Stimulated activated CD4-positive, alpha-beta T cell treated with anti-CD3 and anti-CD28 coated beads, Interleukin-2, amount 100 ng/mL, for 4 hours (primary cell): ENCODE data around the gene PACS2.
"Not testable (repeated sequence)": the region's sequence is repeated elsewhere in the genome, so short reads cannot be mapped to it uniquely, and the experiment has no call there.

Source experiments
- DNase-seq: peaks from one replicate; pipeline ENCODE4 v3.0.0-alpha.2; 2020; ENCODE audit warnings: low read depth

PACS2 gene

GRCh38 chr14:105314287-105315200, at the start of gene PACS2:
Gene PACS2 (plus strand): TSS chr14:105314748. CDS start chr14:105314919, 171 bp downstream.
- DNase-seq, result peak; percentile 71

DNA sequence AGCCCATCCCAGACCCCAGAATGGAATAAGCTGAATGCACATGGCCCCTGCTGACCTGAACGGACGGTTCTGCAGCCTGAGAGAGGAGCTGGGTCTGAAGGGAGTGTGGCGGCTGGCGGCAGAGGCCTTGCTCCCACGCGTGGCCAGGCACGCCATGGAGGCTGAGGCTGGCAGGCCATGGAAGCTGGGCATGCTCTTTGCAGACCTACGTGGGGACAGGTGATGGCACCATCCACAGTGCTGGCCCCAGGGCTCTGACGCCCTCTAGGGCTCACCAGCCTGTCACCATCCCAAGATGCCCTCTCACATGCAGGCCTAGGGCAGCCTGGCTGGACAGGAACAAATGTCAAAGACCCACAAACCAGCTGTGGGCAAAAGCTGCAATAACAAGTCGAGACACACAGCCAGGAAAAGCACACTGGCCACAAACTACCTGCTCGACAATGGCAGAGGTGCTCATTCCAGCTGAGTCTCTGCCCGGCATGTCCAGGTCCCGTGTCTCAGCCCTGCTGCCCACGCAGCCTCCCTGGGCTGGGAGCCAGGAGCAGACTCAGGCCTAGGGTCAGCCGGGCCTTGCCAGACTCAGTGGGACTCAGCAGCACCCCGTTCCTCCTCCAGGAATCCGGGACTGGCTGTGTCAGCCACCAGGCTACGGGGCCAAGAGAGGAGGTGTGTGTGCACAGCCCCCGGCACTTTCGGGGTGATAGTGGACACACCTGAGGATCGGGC, 46.6 kb upstream of the PACS2 start:
- DNase-seq, result no peak

GRCh38 chr14:105268736-105269354, 45.7 kb upstream of the PACS2 start:
- DNase-seq, result no peak

GRCh38 chr14:105269405-105269804, 45.1 kb upstream of the PACS2 start:
- no peak for DNase-seq

- no peak for DNase-seq
These were observed 43.2 kb upstream of the PACS2 start for GRCh38 chr14:105271224-105271890.

DNA sequence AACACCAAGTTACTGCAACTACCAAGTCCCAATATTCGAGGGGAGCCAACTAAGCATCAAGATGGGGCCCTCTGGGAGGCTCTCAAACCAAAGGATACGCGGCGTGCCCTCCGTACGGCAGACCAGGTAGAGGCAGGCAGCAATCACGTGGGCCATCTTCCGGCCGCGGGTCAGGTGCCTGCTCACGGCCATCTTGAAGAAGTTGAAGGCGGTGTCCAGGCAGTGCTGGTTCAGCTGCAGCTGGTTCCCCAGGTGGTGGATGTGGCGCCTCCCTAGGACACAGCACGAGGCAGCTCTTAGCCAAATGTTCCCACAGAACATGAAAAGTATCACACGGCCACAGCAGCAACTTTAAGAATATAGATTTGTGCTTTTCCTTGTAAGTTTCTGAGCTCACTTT, 41.9 kb upstream of the PACS2 start:
- DNase-seq, result no peak

GRCh38 chr14:105273062-105273461, 41.5 kb upstream of the PACS2 start:
- no peak for DNase-seq

DNA sequence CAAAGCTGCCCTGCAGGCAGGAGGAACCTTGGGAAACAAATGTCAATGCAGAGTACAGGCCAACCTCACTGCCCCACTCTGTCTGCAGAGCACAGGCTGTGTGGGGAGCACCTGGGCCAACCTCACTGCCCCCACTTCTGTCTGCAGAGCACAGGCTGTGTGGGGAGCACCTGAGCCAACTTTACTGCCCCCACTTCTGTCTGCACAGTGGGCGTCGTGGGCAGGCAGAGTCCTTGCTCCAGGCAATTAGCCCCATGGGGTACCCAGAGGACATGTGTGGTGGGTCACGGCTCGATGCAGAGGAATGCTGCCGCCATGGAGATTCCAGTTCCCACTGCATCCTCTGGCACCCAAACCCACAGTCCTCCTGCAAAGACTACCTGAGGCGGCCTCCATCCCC, 39.9 kb upstream of the PACS2 start:
- no peak for DNase-seq

GRCh38 chr14:105275267-105275946, 39.1 kb upstream of the PACS2 start:
- no peak for DNase-seq

DNA sequence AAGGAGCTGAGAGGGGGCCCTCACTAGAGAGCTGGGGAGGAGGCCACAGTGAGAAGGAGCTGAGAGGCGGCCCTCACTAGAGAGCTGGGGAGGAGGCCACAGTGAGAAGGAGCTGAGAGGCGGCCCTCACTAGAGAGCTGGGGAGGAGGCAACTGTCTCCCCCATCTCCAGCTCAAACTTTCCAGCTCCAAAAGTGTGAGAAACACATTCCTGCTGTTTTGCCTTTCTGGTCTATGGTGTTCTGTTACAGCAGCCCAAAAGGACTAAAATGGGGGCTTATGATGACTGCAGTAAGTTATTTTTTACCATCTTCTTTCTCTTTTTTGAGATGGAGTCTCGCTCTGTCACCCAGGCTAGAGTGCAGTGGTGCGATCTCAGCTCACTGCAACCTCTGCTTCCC, 37.1 kb upstream of the PACS2 start:
- DNase-seq, result not testable (repeated sequence)

GRCh38 chr14:105279642-105280361, 34.7 kb upstream of the PACS2 start:
- no peak for DNase-seq

GRCh38 chr14:105280525-105280924, 34.0 kb upstream of the PACS2 start:
- no peak for DNase-seq

- DNase-seq, result no peak
These were observed 33.0 kb upstream of the PACS2 start for GRCh38 chr14:105281371-105282097.

DNA sequence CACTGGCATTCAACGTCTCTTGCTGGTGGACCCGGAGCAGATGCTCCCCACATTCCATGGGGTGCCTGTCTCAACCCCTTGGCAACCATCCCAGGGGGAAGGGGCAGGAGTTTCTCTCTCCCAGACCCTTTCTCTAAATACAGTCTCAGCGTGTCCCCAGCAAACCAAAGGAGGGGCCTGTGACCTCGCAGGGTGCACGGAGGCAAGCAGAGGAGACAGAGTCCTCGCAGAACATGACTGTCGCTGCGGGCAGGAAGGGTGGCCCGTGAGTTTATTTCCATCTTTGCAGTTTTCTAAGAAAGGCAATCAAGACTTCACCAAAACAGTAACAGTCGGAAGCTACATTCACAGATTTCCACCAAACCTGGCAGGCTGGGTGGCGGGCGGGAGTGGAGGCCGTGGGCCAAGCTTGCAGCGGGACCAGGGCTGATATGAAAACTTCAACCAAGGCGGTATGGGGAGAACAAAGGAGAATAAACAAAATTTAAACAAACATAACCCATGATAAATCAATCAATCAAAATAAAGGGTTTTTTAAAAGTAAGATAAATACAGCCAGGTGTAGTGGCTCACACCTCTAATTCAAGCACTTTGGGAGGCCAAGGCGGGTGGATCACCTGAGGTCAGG, 32.3 kb upstream of the PACS2 start:
- DNase-seq, result no peak

DNA sequence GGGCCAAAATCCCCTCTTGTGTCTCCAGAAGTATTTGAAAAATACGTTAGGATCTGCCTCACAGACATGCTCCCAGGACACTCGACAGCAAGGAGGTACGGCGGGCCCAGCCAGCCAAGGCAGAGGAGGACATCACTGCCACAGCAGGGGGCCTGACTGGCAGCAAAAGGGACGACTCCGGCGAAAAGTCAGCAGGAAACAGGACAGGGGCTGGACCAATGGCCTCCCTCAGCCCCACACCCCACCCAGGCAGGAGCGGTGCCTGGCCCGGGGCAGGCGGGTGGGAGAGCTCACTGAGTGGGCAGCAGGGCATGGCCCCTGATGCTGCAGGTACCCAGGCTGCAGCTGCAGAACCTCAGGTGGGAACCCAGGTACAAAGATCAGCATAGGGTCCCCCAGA, 31.5 kb upstream of the PACS2 start:
- DNase-seq, result no peak

DNA sequence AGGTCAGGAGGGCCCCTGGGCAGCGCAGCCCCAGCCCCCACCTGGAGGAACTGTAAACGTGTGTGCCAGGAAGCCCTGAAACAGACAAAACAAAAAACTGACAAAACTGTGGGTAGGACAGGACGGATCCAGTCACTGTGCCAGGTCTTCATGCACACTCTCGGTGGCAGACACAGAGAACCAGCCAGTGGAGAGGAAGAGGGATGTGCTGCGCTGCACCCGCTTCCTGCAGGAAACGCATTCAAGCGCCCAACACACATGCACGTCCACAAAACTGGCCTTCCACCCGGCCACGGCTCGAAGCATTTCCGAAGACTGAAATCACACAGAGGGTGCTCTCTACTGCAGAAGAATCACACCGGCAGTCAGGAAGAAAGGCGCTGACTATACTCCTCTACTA, 30.6 kb upstream of the PACS2 start:
- DNase-seq, result no peak

DNA sequence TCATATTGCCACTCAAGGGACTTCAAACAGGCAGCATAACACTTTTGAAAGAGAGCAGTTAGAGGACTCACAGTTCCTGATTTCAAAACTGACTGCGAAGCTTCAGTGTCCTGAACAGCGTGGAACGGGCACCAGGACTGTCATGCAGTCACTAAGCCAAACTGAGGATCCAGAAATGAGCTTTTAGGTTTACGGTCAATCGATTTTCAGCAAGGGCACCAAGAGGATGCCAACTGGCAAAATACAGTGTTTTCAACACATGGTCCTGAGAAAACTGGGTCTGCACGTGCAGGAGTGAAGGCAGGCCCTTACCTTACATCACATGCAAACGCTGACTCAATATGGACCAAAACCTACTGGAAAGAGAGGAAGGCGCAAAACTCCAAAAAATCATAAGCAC, 29.4 kb upstream of the PACS2 start:
- DNase-seq, result no peak

GRCh38 chr14:105286759-105287144, 27.8 kb upstream of the PACS2 start:
- no peak for DNase-seq

GRCh38 chr14:105287249-105288102, 27.1 kb upstream of the PACS2 start:
- DNase-seq, result no peak
